Germinal center (tissue), 1 donor: ENCODE data around the gene RPSA.
"Not testable (repeated sequence)": the region's sequence is repeated elsewhere in the genome, so short reads cannot be mapped to it uniquely, and the experiment has no call there.

Source experiments
- DNase-seq: peaks from one replicate; pipeline ENCODE4 v3.0.0; 2012; ENCODE audit warnings: mixed read lengths, low spot score

RPSA gene

GRCh38 chr3:39388741-39389248, 17.7 kb upstream of the RPSA start:
- peak; percentile 66 for DNase-seq

- DNase-seq: no peak
Measured at GRCh38 chr3:39390181-39390580, 16.3 kb upstream of the RPSA start.

GRCh38 chr3:39396690-39397089, 9.8 kb upstream of the RPSA start:
- DNase-seq: no peak

GRCh38 chr3:39398700-39399099, 7.8 kb upstream of the RPSA start:
- no peak for DNase-seq

GRCh38 chr3:39401983-39402382, 4.5 kb upstream of the RPSA start:
- no peak for DNase-seq

- DNase-seq: no peak
Measured at GRCh38 chr3:39404943-39405686, 1.4 kb upstream of the RPSA start.

GRCh38 chr3:39405687-39406367, 693 bp upstream of the RPSA start:
- DNase-seq: no peak

GRCh38 chr3:39407259-39407629, 724 bp downstream of the RPSA start:
- DNase-seq: no peak

GRCh38 chr3:39407773-39408492, 1.4 kb downstream of the RPSA start:
- no peak for DNase-seq

- no peak for DNase-seq
Measured at GRCh38 chr3:39408493-39409372, 2.2 kb downstream of the RPSA start.

GRCh38 chr3:39409514-39410136, 3.1 kb downstream of the RPSA start:
- no peak for DNase-seq

GRCh38 chr3:39410893-39411292, 4.4 kb downstream of the RPSA start:
- no peak for DNase-seq

GRCh38 chr3:39412668-39413260, 6.2 kb downstream of the RPSA start:
- DNase-seq: no peak

- DNase-seq: no peak
Measured at GRCh38 chr3:39413691-39414420, 7.3 kb downstream of the RPSA start.

- no peak for DNase-seq
Measured at GRCh38 chr3:39414421-39414907, 7.9 kb downstream of the RPSA start.

- not testable (repeated sequence) for DNase-seq
Measured at GRCh38 chr3:39415302-39415701, 8.8 kb downstream of the RPSA start.

GRCh38 chr3:39415983-39416382, 9.5 kb downstream of the RPSA start:
- no peak for DNase-seq

GRCh38 chr3:39416998-39417397, 10.5 kb downstream of the RPSA start:
- not testable (repeated sequence) for DNase-seq

GRCh38 chr3:39418556-39419225, 12.2 kb downstream of the RPSA start:
- DNase-seq: not testable (repeated sequence)
